Keratinocyte (primary cell): Measurements from ENCODE around the gene STAMBPL1. TPM values are rescaled to one million over a fixed set of nuclear protein-coding genes. Genes with fewer than 3 reads are reported as not detected.

Source experiments
- DNase-seq: peaks from one replicate; pipeline ENCODE4 v3.0.0-alpha.2; 2011; ENCODE audit warnings: low read depth, missing footprints, low spot score
- FAIRE-seq: peaks from 2 replicates; lab custom pipeline; 2011; peaks lifted over from hg19 to GRCh38; lab: Jason Lieb, UNC
- H2AFZ ChIP-seq: 2 replicates; pipeline ENCODE4 v1.6.0; 2012; ENCODE audit warnings: low read length, control low read depth, inconsistent platforms; ENCODE audit not compliant: control insufficient read depth
- H3K27ac ChIP-seq: 2 replicates; pipeline ENCODE4 v1.5.1; 2011; ENCODE audit warnings: low read length; ENCODE audit not compliant: control insufficient read depth, insufficient read depth
- H3K27me3 ChIP-seq: 3 replicates; pipeline ENCODE4 v1.6.0; 2011; ENCODE audit warnings: low read length; ENCODE audit not compliant: control insufficient read depth, insufficient read depth; ENCODE audit errors: extremely low read depth
- H3K36me3 ChIP-seq, 2 experiments: 2 replicates in 1 of 2; 3 replicates in 1 of 2; pipeline ENCODE4 v1.5.1; 2011; ENCODE audit warnings: low read length in 2 of 2, mild to moderate bottlenecking in 1 of 2; ENCODE audit not compliant: control insufficient read depth in 2 of 2, insufficient read depth in 2 of 2; ENCODE audit errors: extremely low read depth in 1 of 2
- H3K4me1 ChIP-seq: 3 replicates; pipeline ENCODE4 v1.5.1; 2011; ENCODE audit warnings: low read length; ENCODE audit not compliant: control insufficient read depth, insufficient read depth; ENCODE audit errors: extremely low read depth
- H3K4me2 ChIP-seq: 3 replicates; pipeline ENCODE4 v1.6.0; 2011; ENCODE audit warnings: low read depth, low read length; ENCODE audit not compliant: control insufficient read depth, insufficient read depth; ENCODE audit errors: extremely low read depth
- H3K4me3 ChIP-seq, 3 experiments: fragments of 200-600 bp in 1 of 3; sonication (generic) in 1 of 3; 2 replicates in 2 of 3; 3 replicates in 1 of 3; pipeline ENCODE4 v1.5.1; 2011 to 2016; ENCODE audit warnings: low read length in 3 of 3, mild to moderate bottlenecking in 3 of 3, control low read depth in 2 of 3, inconsistent platforms in 1 of 3, low read depth in 1 of 3, mixed read lengths in 1 of 3, mixed run types in 1 of 3, moderate library complexity in 1 of 3; ENCODE audit not compliant: control insufficient read depth in 2 of 3, insufficient read depth in 2 of 3; ENCODE audit errors: extremely low read depth in 1 of 3
- H3K79me2 ChIP-seq: 2 replicates; pipeline ENCODE4 v1.6.0; 2012; ENCODE audit warnings: low read length; ENCODE audit not compliant: control insufficient read depth, insufficient read depth
- H3K9ac ChIP-seq: 3 replicates; pipeline ENCODE4 v1.6.0; 2011; ENCODE audit warnings: low read length; ENCODE audit not compliant: control insufficient read depth, insufficient read depth; ENCODE audit errors: extremely low read depth
- H3K9me1 ChIP-seq: 3 replicates; pipeline ENCODE4 v1.6.0; 2011; ENCODE audit warnings: low read length; ENCODE audit not compliant: control insufficient read depth, insufficient read depth; ENCODE audit errors: extremely low read depth
- H3K9me3 ChIP-seq: 2 replicates; pipeline ENCODE4 v1.5.1; 2012; ENCODE audit warnings: low read depth, low read length; ENCODE audit not compliant: control insufficient read depth
- H4K20me1 ChIP-seq: 3 replicates; pipeline ENCODE4 v1.6.0; 2011; ENCODE audit warnings: low read length; ENCODE audit not compliant: control insufficient read depth, insufficient read depth; ENCODE audit errors: extremely low read depth
- EZH2 ChIP-seq: IDR thresholded peaks from one replicate; pipeline ENCODE4 v1.6.1; 2012; ENCODE audit warnings: inconsistent platforms, mild to moderate bottlenecking, low read length, moderate library complexity
- dilution Hi-C: fragments of 300-500 bp; cut with MboI; formaldehyde crosslinking; loops from one replicate; pipeline ENCODE4 v1.7.0; 2020; ENCODE audit warnings: low sequenced_read_pairs; ENCODE audit not compliant: extremely low pct_ligation_motif_present
- polyA plus RNA-seq, 5 experiments: library from polyadenylated mRNA; depleted of rRNA in 3 of 5; stranded (reverse) in 3 of 5; stranded (forward) in 1 of 5; unstranded in 1 of 5; fragments of >200 nt; gene quantifications; 1 replicate in 1 of 5; 2 replicates in 3 of 5; 3 replicates in 1 of 5; pipeline versions ENCODE4 v1.2.1 to v1.2.3, GENCODE V29; 2011 to 2012; ENCODE audit warnings: missing spikeins in 2 of 5, low read depth in 1 of 5, low replicate concordance in 1 of 5
- TF ChIP-seq, protein P1 (sequence below), 3 experiments: IDR thresholded peaks in 1 of 3; conservative IDR thresholded peaks in 1 of 3; optimal IDR thresholded peaks in 1 of 3; 2 replicates in 2 of 3; 3 replicates in 1 of 3; pipeline versions ENCODE3 to v1.5.1; 2011; ENCODE audit warnings: low read length in 3 of 3, mild to moderate bottlenecking in 3 of 3, moderate library complexity in 2 of 3, control low read depth in 1 of 3, inconsistent platforms in 1 of 3; ENCODE audit not compliant: insufficient read depth in 2 of 3; ENCODE audit errors: extremely low read depth in 1 of 3

STAMBPL1 gene
- polyA plus RNA-seq, 1 donor (not counting 4 experiments of a cell fraction or from before 2014, with no cell fraction given), result 9.0 TPM

- Histone ChIP-seq H3K4me1 (no peaks in the 10 kb centered on the region), H3K36me3 (no peaks in the 10 kb centered on the region), H3K9me1 (no peaks in the 10 kb centered on the region), H3K4me2 (no peak overlapping the region), H2AFZ (no peak overlapping the region), H3K4me3 (no peak overlapping the region), H3K9ac (no peak overlapping the region), H3K9me3 (no peaks in the 10 kb centered on the region), H3K27me3 (no peaks in the 10 kb centered on the region), H3K79me2 (no peaks in the 10 kb centered on the region), H3K27ac (no peak overlapping the region), H4K20me1 (no peaks in the 10 kb centered on the region)
- TF ChIP-seq EZH2, result no peak
- TF ChIP-seq, protein P1, sequence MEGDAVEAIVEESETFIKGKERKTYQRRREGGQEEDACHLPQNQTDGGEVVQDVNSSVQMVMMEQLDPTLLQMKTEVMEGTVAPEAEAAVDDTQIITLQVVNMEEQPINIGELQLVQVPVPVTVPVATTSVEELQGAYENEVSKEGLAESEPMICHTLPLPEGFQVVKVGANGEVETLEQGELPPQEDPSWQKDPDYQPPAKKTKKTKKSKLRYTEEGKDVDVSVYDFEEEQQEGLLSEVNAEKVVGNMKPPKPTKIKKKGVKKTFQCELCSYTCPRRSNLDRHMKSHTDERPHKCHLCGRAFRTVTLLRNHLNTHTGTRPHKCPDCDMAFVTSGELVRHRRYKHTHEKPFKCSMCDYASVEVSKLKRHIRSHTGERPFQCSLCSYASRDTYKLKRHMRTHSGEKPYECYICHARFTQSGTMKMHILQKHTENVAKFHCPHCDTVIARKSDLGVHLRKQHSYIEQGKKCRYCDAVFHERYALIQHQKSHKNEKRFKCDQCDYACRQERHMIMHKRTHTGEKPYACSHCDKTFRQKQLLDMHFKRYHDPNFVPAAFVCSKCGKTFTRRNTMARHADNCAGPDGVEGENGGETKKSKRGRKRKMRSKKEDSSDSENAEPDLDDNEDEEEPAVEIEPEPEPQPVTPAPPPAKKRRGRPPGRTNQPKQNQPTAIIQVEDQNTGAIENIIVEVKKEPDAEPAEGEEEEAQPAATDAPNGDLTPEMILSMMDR (optimal IDR thresholded peaks at IDR 0.05 in 1 of 3, IDR thresholded peaks at IDR 0.05 in 1 of 3, conservative IDR thresholded peaks at IDR 0.05 in 1 of 3; ENCODE audit: extremely low read depth in 1 of 3, insufficient read depth in 2 of 3, low read length in 3 of 3), result no peak
- DNase-seq (no peak), FAIRE-seq (no peak)
- dilution Hi-C loops, result no loop called here
Measured at GRCh38 chr10:88941026-88941425, 61.0 kb downstream of the STAMBPL1 start.

GRCh38 chr10:88943778-88944177 is 63.7 kb downstream of the STAMBPL1 start:
- H3K4me2 ChIP-seq, result no peak overlapping the region
- dilution Hi-C loops, result no loop called here
- DNase-seq (no peak), FAIRE-seq (no peak)
- H3K27ac ChIP-seq, result no peak overlapping the region
- H4K20me1 ChIP-seq, result no peaks in the 10 kb centered on the region
- no peaks in the 10 kb centered on the region for H3K27me3 ChIP-seq
- H3K4me1 ChIP-seq, result no peaks in the 10 kb centered on the region
- no peaks in the 10 kb centered on the region for H3K9me3 ChIP-seq
- no peaks in the 10 kb centered on the region for H3K9me1 ChIP-seq
- no peak for TF ChIP-seq EZH2
- TF ChIP-seq, protein P1 (optimal IDR thresholded peaks at IDR 0.05 in 1 of 3, IDR thresholded peaks at IDR 0.05 in 1 of 3, conservative IDR thresholded peaks at IDR 0.05 in 1 of 3; ENCODE audit: extremely low read depth in 1 of 3, insufficient read depth in 2 of 3, low read length in 3 of 3), result no peak
- H3K4me3 ChIP-seq, result no peak overlapping the region
- no peak overlapping the region for H3K9ac ChIP-seq
- no peaks in the 10 kb centered on the region for H3K79me2 ChIP-seq
- H3K36me3 ChIP-seq, result no peaks in the 10 kb centered on the region
- H2AFZ ChIP-seq, result no peak overlapping the region
